Activated CD8-positive, alpha-beta memory T cell treated with anti-CD3 and anti-CD28 coated beads, Interleukin-2, amount 50 U/mL, for 1 hour (primary cell): Measurements from ENCODE around the gene LRP1B.

Experiments used
- DNase-seq: peaks from one replicate; pipeline ENCODE4 v3.0.0-alpha.2; 2020; ENCODE audit errors: extremely low read depth

Gene LRP1B

DNA sequence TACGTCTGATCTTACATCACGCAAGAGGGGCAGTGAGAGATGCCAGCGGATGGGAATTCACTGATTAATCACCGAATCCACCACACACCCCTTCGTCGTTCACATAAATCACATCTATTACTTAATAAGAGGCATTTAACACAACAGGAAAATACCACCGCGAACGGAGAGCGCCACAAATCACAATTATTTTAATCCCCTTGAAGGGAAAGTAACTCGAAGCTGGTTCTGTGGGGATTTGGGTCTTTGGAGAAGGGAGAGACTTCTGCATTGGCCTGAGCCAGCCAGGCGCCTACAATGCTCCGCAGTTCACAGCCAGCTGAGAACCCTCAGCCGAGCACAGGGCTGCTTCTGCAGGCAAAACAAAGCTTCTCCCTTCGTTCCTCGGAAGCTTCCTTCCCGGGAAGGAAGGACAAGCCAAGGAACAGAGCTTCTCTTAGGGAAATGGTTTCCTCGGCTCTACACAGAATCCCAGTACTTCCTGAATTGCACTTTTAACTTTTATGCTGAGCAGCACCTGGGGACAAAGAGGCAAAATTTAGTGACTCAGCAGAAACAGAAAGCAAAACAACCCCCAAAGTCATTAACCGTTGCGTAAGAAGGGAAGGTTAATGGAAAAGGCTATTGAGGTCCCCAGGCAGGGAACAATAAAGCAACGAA lies at the start of gene LRP1B:
TSS of gene LRP1B (minus strand) at position 7 of the 660 bp plus-strand sequence. CDS start 287 bp downstream, outside the sequence.
- DNase-seq = no peak

DNA sequence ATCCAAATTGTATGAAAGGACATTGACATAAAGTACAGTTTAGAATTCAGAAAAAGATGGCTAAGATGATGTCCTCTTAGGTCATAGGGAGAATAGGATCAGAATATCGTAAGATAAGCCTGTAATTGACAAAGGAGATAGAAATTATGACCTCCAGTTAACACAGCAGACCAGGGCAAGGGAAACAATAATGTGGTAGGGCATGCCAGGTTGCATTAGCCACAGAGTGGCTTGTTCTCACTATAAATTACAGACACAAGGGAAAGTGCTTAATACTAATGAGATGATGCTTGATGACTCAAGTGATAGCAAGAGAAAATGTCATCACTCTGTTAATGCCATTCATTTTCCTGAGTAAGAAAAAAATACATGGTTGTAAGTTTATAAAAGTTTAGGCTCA lies 48.9 kb upstream of the LRP1B start:
- no peak for DNase-seq

DNA sequence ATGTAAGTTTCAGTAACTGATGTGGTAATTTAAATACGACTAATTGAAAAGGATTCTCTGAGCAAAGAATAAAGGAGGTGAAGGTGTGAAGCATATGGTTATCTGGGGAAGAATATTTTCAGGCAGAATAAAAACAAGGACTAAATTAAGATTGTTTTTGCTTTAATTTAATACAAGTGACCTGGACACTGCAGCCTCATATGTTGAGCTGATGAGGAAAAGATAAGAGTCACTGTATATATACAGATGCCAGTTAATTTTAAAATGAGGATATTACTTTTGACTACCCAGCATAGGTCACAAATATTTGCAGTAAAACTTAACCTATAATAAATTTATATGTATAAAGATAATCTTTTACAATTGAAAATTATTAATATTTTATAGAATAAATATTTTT lies 47.8 kb upstream of the LRP1B start:
- DNase-seq = no peak

DNA sequence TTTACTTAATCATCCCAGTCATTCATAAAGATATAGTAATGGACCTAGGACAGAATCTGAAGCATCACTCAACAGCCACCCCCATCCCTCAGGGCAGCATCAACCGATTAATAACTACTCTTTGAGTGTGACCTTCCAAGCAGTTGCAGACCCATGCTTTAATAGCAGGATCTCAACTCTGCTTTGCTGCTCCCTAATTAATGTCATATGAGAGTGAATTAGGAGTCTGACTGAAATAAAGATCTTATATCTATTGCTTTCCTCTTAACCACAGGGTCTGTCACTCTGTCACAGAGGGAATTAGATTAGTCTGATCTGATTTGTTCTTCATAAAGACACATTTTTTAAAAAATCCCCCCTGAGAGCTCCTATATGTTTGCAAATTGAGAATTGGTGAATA lies 46.1 kb upstream of the LRP1B start:
- DNase-seq = no peak

DNA sequence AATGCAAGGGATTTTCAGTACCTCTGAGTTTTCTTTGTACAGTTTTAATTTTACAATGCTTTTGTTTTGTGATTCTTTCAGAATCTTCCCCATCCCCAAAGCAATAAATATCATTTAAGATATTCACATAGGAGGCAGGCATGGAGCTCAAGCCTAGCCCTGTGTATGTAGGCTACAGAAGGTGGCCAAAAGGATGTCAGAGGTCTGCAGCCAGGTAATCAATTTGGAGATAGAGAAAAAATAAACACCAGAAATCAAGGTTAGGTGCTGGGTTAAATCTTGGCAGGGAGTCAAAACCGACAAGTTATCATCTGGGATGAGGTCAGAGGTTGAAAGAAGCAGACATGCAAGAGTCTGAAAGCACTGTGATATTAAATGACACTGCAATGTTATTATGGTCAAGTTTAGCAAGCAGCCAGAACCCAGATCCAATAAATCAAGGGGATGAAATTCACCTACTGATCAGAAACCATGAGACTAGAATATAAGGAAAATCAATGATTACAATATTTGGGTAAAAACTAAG lies 45.1 kb upstream of the LRP1B start:
- DNase-seq = no peak

DNA sequence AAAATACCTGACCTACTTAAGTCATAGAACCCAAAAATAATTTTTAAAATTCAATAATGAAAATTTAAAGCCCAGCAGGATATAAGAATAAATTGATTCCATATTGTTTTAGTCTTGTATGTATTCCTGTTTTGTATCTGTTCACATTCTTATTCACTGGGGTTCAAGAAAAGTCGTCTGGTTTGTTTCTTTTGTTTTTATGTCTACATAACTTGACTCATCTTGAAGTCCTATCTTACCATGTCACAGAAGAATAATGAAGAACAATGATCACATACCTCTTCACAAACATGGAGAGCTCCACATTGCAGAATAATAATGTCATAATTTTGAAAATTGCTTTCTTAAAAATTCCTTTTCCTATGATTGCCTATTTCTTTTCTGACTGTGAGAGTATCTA lies 43.4 kb upstream of the LRP1B start:
- no peak for DNase-seq

DNA sequence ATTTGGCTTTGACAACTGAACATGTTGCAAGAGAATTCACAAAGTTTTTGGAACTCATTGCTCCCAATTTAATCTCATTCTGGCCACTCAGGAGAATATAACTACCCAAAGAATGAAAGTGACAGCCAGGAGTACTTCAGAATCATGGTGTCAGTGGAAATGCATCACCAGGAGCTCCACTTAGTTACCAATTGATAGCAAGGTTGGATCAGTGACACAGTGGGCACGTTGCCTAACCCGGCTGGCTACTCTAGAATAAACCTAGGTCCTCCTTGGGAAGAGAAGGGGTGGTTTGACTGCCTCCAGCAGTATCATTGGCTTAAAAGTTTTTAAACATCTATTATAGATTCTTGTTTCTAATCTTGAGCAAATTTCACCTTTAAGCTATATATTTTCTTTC lies 40.0 kb upstream of the LRP1B start:
- no peak for DNase-seq

DNA sequence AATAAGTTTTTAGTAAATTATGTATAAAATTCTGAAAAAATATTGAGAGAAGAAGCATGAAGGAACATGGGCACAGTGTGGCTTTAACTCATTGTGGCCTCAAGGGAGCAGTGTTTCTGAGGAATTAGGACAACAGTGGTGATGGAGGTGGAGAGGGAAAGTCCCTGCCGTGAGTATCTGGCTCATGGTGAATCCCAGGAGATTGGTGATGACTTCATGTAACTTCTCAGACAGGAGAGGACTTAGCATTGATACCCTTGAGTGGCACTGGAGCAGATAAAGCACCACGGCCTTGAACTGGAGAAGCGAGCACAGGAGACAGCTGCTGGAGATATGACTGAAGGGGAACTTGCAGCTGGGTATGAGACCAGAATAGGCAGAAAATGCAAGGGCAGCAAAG lies 35.0 kb upstream of the LRP1B start:
- DNase-seq = no peak

DNA sequence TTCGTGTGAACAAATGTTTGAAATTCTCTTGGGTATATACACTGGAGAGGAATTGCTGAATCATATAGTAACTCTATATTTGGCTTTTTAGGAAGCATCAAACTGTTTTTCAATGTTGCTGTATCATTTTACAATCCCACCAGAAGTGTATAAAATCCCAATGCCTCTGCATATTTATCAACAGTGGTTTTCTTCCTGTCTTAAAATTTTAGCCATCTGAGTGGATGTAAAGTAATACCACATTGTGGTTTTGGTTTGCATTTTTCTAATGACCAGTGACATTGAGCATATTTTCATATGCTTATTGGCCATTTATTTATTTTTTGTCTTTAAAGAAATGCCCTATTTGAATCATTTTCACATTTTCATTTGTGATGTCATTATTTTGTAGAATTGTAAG lies 22.8 kb upstream of the LRP1B start:
- DNase-seq = no peak

DNA sequence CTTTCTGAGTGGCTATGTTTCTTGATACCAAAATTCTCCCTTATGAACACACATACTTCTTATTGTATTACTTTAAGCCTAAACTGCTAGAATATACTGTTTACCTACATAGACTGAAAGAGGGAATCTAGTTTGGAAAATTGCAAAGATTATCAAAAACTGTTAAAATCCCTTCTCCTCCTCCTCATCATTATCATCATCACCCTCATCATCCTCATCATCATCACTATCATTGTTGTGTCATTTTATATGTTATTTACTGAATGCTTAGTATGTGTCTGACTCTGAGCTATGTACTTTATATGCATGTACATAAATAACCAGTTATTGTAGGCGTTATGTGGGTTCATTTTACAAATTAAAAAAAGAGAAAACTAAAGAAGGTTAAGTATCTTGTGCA lies 19.6 kb upstream of the LRP1B start:
- no peak for DNase-seq

DNA sequence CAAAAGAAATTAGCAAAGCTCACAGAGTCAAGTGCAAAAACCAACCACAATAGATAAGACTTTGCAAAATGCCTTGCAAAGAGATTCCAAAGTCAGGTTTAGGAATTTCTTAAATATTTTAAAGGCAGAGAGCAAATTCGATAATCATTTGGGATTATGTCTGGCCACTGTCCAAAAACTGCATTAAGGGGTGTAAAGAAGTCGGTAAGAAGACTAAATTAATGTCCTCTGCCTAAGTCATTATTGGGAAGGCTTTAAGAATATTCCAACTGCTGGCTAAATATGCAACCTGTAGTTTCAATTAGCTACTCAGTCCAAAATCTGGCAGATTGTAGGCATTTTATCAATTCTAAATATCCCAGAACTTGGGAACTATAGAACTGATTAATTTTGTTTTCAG lies 13.7 kb upstream of the LRP1B start:
- no peak for DNase-seq

DNA sequence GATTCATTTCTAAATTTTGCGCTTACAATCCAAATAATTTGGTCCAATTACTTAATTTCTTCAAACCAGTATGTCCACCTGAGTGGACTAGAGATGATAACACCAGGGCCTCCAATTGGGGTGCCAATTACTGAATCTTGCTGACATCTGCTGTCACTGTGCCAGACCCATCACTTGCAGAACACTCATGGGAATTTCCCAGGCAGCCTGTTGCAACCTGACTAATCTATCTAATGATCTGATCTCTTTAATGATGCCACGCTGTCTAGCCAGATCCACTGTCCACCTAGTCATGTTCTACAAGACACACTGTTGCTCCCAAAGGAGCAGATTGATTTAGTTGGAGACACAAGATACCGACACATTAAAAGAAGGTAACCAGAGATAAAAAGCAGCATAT lies 11.8 kb upstream of the LRP1B start:
- no peak for DNase-seq

DNA sequence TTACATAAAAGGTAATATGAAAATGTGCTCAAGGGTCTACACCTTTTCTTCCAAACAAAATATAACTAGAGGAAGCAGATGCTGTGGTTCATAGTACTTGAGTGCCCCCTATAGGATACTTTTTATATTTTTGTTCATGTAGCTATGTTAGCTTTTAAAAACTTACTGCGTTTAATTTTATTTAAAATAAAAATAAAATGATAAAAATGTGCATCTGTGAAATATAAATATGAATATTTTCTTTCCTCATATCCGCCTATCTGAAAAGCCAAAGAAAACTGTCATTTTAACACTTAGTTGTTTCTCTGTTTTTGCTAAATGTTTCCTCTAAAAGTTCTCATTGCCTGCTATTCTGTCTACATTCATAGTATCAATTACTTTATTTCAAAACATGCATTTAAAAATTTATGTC lies 9.6 kb upstream of the LRP1B start:
- no peak for DNase-seq

DNA sequence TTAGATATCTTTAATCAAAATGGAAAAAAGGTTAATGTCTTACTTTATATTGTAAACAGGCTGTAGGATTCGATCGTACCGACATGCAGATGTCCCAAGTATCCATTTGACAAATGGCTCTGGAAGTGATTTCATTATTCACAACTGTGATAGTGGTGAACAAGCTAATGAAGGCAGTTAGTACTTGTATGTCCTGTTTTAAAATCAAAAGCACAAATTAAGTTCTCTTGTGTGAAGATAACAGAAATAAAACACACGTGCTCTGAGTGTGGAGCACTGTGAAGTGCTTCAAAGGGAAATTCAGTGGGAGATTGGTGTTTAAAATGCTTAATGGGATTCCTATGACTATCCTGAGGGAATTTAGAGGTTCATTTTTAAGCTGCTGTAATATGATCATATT lies 8.6 kb upstream of the LRP1B start:
- no peak for DNase-seq

DNA sequence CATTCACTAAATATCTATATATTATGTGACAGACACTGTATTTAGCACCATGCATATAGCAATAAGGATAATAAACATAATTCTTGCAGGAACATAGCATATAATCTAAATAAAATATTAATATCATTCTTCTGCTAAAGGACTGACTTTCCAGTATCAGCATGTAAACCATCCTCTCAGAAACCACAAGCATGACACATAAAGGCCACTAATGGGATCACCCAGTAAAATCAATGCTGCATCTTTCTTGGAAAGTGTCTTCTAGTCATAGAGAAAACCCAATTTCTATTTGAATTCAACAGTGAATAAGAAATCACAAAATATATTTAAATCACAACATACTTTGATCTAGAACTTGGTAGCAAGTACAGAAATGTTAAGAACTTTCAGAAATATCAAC lies 5.8 kb upstream of the LRP1B start:
- DNase-seq = no peak

DNA sequence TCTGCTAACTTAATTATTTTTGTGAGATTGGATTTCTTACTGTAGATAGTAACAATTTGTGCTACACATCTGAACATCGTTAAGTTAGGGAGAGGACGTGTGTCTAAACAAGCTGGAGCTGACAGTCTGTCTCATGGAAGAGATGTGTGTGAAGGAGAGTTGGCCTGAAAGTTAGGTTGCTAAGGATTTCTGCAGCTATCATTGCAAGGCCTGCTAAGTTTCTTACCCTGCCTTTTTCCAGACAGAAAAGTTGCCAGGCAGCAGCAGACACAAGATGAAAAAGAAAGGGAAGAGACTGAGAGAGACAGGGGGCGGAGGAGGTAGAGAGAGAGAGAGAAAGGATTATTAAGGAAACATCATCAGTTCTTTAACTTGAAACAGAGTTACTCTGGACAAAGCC lies 4.1 kb upstream of the LRP1B start:
- no peak for DNase-seq

DNA sequence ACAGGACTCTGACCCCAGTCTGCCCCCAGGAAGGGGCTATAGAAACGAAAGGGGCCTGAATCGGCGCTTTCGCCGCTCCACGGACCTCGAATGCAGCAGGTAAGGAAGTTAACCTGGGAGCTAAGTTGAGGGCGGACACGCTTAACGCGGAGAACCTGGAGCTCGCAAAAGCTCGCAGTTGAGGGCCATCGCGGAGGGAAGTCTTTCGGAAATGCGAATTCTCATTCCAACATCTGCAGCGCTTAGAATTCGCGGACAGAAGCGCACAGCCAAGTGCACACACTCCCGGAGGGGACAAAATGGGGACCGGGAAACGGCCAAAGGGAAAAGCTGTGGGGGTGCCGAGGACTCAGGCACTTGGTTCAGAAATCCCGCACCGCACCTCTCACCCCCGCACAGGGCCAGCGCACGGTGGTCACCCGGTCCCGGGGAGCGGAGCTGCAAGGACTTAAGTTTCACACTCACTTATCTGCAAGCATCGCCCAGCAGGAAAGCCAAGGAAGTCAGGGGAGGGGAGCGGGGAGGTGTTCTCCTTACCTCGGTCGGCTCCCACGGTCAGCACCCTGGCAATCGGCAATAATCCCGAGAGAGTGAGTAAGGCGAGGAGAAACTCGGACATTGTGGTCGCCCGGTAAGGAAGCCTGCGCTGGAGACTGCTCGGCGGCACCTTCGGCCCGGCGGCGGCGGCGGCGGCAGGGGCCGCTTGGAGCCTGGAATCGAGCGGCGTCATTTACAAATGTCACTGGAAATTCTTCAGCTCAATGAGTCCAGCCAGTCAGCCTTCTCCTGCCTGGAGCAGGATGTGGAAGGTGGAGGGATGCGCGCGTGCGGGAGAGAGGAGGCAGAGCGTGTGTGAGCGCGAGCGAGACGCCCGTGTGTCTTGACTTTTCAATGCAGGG lies 456 bp downstream of the LRP1B start:
- DNase-seq = no peak

DNA sequence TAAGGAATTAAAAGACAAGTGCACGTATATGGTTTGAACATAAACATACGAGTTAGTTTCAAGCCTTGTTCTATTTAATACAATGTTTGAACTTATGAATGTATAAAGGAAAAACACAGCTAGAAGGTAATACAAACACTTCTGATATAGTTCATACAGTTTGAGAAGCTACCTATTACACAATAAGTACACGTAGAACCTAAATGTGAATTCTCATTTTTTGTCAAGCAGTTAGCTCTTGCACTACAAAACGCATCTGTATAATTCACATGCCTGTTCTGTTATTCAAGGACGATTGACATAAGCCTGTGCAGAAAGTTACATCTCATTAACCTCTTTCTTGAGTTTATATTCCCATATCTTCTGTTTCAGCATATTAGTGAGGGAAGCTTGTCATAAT lies 2.7 kb downstream of the LRP1B start:
- DNase-seq = no peak

DNA sequence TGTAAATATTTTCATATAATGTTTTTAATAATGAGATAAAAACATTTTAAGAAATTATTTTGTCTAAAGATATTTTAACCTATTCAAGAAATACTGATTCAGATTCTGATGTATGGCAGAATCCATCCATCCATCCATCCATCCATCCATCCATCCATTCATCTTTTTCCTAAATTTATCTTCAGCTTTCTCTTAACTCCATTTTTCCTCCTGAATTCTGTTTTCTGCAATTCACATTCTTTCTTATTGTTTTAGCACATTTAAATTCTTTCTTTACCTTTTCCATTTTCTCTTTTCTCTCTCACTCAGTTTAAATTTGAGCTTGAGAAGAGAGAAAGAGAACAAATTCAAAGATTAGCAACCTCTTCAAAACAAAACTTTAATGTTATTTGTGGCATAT lies 3.6 kb downstream of the LRP1B start:
- DNase-seq = no peak

DNA sequence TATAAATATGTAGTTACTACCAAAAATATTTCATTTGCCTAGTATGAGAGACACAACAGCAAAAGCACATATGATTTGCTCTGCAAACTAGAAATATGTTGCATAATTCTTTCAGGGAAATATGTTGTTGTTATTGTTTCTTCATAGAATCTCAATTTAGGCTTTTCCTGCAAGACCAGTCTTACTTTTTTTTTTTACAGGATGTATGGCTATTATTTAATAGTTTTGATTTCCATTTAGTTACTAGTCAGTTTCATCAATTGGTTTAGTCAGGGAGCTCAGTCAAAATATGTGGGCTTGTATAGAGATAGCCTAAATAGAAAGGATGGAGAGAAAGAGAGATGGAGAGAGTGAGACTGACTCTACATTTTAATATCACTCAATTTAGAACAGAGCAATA lies 6.1 kb downstream of the LRP1B start:
- DNase-seq = no peak

DNA sequence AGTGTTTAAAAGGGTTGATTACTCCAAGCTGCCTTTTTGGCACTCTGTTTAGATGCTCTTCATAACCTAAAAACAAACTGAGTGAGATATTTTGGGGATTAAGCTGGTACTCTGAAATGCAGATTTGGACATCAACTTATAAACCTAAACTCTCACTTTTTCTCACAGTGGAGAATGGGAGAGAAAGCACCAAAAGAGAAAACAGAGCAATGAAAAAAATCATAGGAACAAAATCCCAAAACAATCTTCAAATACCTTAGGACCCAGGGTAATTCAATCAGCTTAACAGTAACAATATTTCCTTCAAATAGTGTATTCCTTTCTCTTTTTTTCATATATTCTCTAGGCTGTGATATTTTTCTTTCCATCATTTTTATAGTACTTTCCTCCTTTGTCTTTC lies 11.5 kb downstream of the LRP1B start:
- no peak for DNase-seq

DNA sequence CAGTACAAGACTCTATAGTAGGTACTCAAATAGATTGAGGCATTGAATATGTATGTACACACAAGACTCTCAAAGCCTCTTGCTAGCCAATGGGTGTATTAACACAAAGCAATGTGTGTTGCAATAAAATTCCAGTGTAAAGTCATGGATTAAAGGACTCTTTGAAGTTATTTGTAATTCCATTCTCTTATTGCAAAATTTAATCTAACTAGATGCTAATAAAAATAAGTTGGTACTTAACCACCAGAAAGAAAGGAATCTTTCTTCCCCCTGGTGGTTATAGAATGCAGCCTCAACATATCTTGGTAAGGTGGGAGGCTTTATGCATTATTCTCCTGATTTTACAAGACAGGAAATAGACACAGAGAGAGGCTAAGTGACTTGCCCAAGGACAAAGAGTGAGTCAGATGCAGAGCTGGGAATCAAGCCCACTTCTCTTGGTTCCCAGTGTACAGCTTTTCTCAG lies 18.0 kb downstream of the LRP1B start:
- DNase-seq = no peak

DNA sequence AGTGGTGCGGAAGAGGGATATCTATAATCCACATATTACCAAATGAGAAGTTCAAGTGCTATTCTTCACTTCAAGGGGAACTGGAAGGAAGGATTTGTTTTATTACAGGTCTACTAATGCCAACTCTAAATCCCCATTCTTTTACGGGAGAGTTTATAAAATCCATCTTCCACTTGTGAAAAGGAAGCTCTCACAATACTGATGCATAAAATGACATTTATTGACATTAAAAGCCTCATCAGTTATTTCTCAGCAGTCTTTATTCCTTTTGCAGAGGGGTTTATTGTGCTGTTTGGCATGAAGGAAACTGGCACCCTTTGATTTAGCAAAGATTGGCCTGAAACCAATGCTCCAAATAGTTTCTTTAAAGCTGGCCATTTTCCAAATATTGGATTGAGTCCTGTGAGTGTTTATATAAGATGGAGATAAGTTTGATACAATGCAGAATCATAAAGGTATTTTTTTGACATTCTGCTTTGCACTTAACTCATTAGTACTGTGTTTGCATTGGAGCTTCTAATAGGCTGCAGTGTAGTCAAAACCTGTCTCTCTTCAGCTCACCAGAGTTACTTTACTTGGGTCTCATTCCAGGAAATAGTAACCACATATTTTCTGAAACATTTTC lies 26.6 kb downstream of the LRP1B start:
- DNase-seq = no peak
